GM18519 (cell line): Measurements from ENCODE around the gene OR10G8.
"Not testable (repeated sequence)": the region's sequence is repeated elsewhere in the genome, so short reads cannot be mapped to it uniquely, and the experiment has no call there.

Source experiments
- ATAC-seq: cut with Tn5 transposase; IDR thresholded peaks from one replicate; pipeline ENCODE4 v1.9.1; 2021; ENCODE audit warnings: mild to moderate bottlenecking, moderate library complexity; ENCODE audit not compliant: unreplicated experiment, low FRiP score

OR10G8 gene

GRCh38 chr11:124026498-124026897 lies at the start of gene OR10G8:
TSS of gene OR10G8 (plus strand) at chr11:124026798. CDS start at chr11:124029623, 2,825 bp downstream.
- no peak for ATAC-seq

- ATAC-seq: no peak
Measured at GRCh38 chr11:123977731-123978347, 48.8 kb upstream of the OR10G8 start, which contains the start of gene OR10S1. TSS of gene OR10S1 (minus strand) at chr11:123977781. CDS start at chr11:123977664, 117 bp downstream.

- no peak for ATAC-seq
Measured at GRCh38 chr11:123979311-123979710, 47.3 kb upstream of the OR10G8 start.

- no peak for ATAC-seq
Measured at GRCh38 chr11:123995119-123995518, 31.5 kb upstream of the OR10G8 start, which contains the start of gene OR10G6. TSS of gene OR10G6 (minus strand) at chr11:123995161. CDS start at chr11:123995161, 0 bp downstream.

- no peak for ATAC-seq
Measured at GRCh38 chr11:124012697-124013096, 13.9 kb upstream of the OR10G8 start, which contains the start of gene OR10G4. TSS of gene OR10G4 (plus strand) at chr11:124012997. CDS start at chr11:124015575, 2,578 bp downstream.

GRCh38 chr11:124015837-124016236 lies 10.8 kb upstream of the OR10G8 start:
- ATAC-seq: not testable (repeated sequence)

GRCh38 chr11:124036666-124037065 lies 10.1 kb downstream of the OR10G8 start:
- ATAC-seq: no peak

GRCh38 chr11:124039557-124039956 lies 13.0 kb downstream of the OR10G8 start:
- no peak for ATAC-seq

GRCh38 chr11:124041254-124041653 lies 14.7 kb downstream of the OR10G8 start, which contains the start of gene OR10G7:
TSS of gene OR10G7 (minus strand) at chr11:124041325. CDS start at chr11:124039001, 2,324 bp downstream.
- no peak for ATAC-seq

- no peak for ATAC-seq
Measured at GRCh38 chr11:124043420-124043819, 16.8 kb downstream of the OR10G8 start.

GRCh38 chr11:124050748-124051147 lies 24.1 kb downstream of the OR10G8 start:
- no peak for ATAC-seq

- no peak for ATAC-seq
Measured at GRCh38 chr11:124052966-124053365, 26.4 kb downstream of the OR10G8 start.

GRCh38 chr11:124068601-124069110 lies 42.1 kb downstream of the OR10G8 start:
- no peak for ATAC-seq

GRCh38 chr11:124069429-124070401 lies 43.1 kb downstream of the OR10G8 start:
- peak; percentile 61 for ATAC-seq

- peak; percentile 94 for ATAC-seq
Measured at GRCh38 chr11:124070915-124071622, 44.5 kb downstream of the OR10G8 start.

- ATAC-seq: no peak
Measured at GRCh38 chr11:124071623-124071948, 45.0 kb downstream of the OR10G8 start.

GRCh38 chr11:124072147-124072546 lies 45.5 kb downstream of the OR10G8 start:
- no peak for ATAC-seq

- no peak for ATAC-seq
Measured at GRCh38 chr11:124074554-124074953, 48.0 kb downstream of the OR10G8 start.

GRCh38 chr11:124075492-124075840 lies 48.9 kb downstream of the OR10G8 start:
- no peak for ATAC-seq

GRCh38 chr11:124075841-124076651 lies 49.4 kb downstream of the OR10G8 start:
- peak; percentile 66 for ATAC-seq
